Measurements from ENCODE around the gene PRKD1.

GRCh38 chr14:29752221-29752923, 175.3 kb downstream of the PRKD1 start:
- TF ChIP-seq POLR2A (IDR thresholded peaks at IDR 0.05) (no peak), POLR2AphosphoS5 (IDR thresholded peaks at IDR 0.05) (no peak), CTCF (IDR thresholded peaks at IDR 0.05) (no peak), EP300 (IDR thresholded peaks at IDR 0.05; ENCODE audit: low read depth) (no peak)
